GM19467 (cell line): ENCODE results near the gene ADAMTS8.

ENCODE experiments used
- ATAC-seq: cut with Tn5 transposase; IDR thresholded peaks from one replicate; pipeline ENCODE4 v1.9.1; 2021; ENCODE audit warnings: mild to moderate bottlenecking, moderate library complexity; ENCODE audit not compliant: unreplicated experiment

The ADAMTS8 gene

GRCh38 chr11:130422251-130422995 lies 6.0 kb downstream of the ADAMTS8 start:
- ATAC-seq: no peak

- no peak for ATAC-seq
Measured at GRCh38 chr11:130421697-130422096, 6.7 kb downstream of the ADAMTS8 start.

- no peak for ATAC-seq
Measured at GRCh38 chr11:130421199-130421585, 7.2 kb downstream of the ADAMTS8 start.

GRCh38 chr11:130420478-130421198 lies 7.8 kb downstream of the ADAMTS8 start:
- no peak for ATAC-seq

- no peak for ATAC-seq
Measured at GRCh38 chr11:130418756-130419155, 9.7 kb downstream of the ADAMTS8 start.

- no peak for ATAC-seq
Measured at GRCh38 chr11:130418210-130418609, 10.2 kb downstream of the ADAMTS8 start.

GRCh38 chr11:130416906-130417305 lies 11.5 kb downstream of the ADAMTS8 start:
- ATAC-seq: no peak

- ATAC-seq: no peak
Measured at GRCh38 chr11:130416530-130416882, 11.9 kb downstream of the ADAMTS8 start.

- ATAC-seq: no peak
Measured at GRCh38 chr11:130415731-130416529, 12.5 kb downstream of the ADAMTS8 start.

GRCh38 chr11:130414107-130415080 lies 14.0 kb downstream of the ADAMTS8 start:
- ATAC-seq: no peak

- no peak for ATAC-seq
Measured at GRCh38 chr11:130413405-130414106, 14.9 kb downstream of the ADAMTS8 start.

- ATAC-seq: no peak
Measured at GRCh38 chr11:130411223-130411622, 17.2 kb downstream of the ADAMTS8 start.

- ATAC-seq: no peak
Measured at GRCh38 chr11:130409594-130410388, 18.6 kb downstream of the ADAMTS8 start.

GRCh38 chr11:130408901-130409300 lies 19.5 kb downstream of the ADAMTS8 start:
- ATAC-seq: no peak

GRCh38 chr11:130408401-130408890 lies 20.0 kb downstream of the ADAMTS8 start:
- ATAC-seq: no peak

GRCh38 chr11:130407978-130408377 lies 20.4 kb downstream of the ADAMTS8 start:
- no peak for ATAC-seq

- no peak for ATAC-seq
Measured at GRCh38 chr11:130405428-130405827, 23.0 kb downstream of the ADAMTS8 start.

GRCh38 chr11:130404727-130405126 lies 23.7 kb downstream of the ADAMTS8 start:
- no peak for ATAC-seq

GRCh38 chr11:130403967-130404366 lies 24.4 kb downstream of the ADAMTS8 start:
- ATAC-seq: no peak
